MG63 (cell line): Measurements from ENCODE around the gene TMEM190. TPM values are rescaled to one million over a fixed set of nuclear protein-coding genes. Genes with fewer than 3 reads are reported as not detected.
"Not testable (repeated sequence)": the region's sequence is repeated elsewhere in the genome, so short reads cannot be mapped to it uniquely, and the experiment has no call there.

Source experiments
- DNase-seq: peaks from one replicate; pipeline ENCODE4 v3.0.0-alpha.2; 2020
- H3K27me3 ChIP-seq: fragments of 250-450 bp; sonication (Bioruptor Pico); 2 replicates; pipeline ENCODE4 v1.5.1; 2020; ENCODE audit warnings: mild to moderate bottlenecking, moderate library complexity
- H3K36me3 ChIP-seq: fragments of 250-450 bp; sonication (Bioruptor Pico); 2 replicates; pipeline ENCODE4 v1.5.1; 2020; ENCODE audit warnings: mild to moderate bottlenecking, moderate library complexity
- H3K4me3 ChIP-seq: fragments of 250-450 bp; sonication (Bioruptor Pico); 2 replicates; pipeline ENCODE4 v1.5.1; 2020; ENCODE audit warnings: mild to moderate bottlenecking, moderate library complexity
- H3K9me3 ChIP-seq: fragments of 250-450 bp; sonication (Bioruptor Pico); 2 replicates; pipeline ENCODE4 v1.5.1; 2020; ENCODE audit warnings: mild to moderate bottlenecking, moderate library complexity
- total RNA-seq: library from RNA; depleted of rRNA; stranded (reverse); fragments of >200 nt; shearing (Covaris generic); gene quantifications from 2 replicates; pipeline ENCODE4 v1.2.3, GENCODE V29; 2014; ENCODE audit warnings: low replicate concordance; rRNA removed

Gene TMEM190
- not detected in 2 replicates for total RNA-seq

GRCh38 chr19:55376241-55376933 is at the start of gene TMEM190:
TMEM190 (plus strand) TSS chr19:55376826; CDS start chr19:55376854, 28 bp downstream.
- Histone ChIP-seq H3K36me3 (no peaks in the 10 kb centered on the region), H3K9me3 (no peaks in the 10 kb centered on the region), H3K4me3 (no peak within 1 kb of the TSS), H3K27me3 (no peaks in the 10 kb centered on the region; the same call in 1 of the 2 replicates)
- no peak for DNase-seq

- not testable (repeated sequence) for DNase-seq, H3K9me3 ChIP-seq, H3K36me3 ChIP-seq, H3K27me3 ChIP-seq, H3K4me3 ChIP-seq
Observed at GRCh38 chr19:55328774-55329318, 47.8 kb upstream of the TMEM190 start.

GRCh38 chr19:55329791-55330190 is 46.8 kb upstream of the TMEM190 start:
- H3K27me3 ChIP-seq, H3K36me3 ChIP-seq, H3K4me3 ChIP-seq, DNase-seq, H3K9me3 ChIP-seq: not testable (repeated sequence)

GRCh38 chr19:55333870-55334269 is 42.8 kb upstream of the TMEM190 start:
- Histone ChIP-seq H3K27me3 (peaks cover 13% of the 10 kb centered on the region), H3K4me3 (no peak overlapping the region), H3K36me3 (no peaks in the 10 kb centered on the region), H3K9me3 (no peaks in the 10 kb centered on the region)
- DNase-seq: no peak

GRCh38 chr19:55336101-55336500 is 40.5 kb upstream of the TMEM190 start:
- Histone ChIP-seq H3K36me3 (no peaks in the 10 kb centered on the region), H3K27me3 (peaks cover 13% of the 10 kb centered on the region), H3K4me3 (no peak overlapping the region), H3K9me3 (no peaks in the 10 kb centered on the region)
- DNase-seq: no peak

- peak; percentile 100 for DNase-seq
- peak within 1 kb of the TSS; percentile 69 for H3K4me3 ChIP-seq
Observed at GRCh38 chr19:55339105-55339888, 37.3 kb upstream of the TMEM190 start, which contains the start of gene KMT5C. KMT5C (plus strand) TSS chr19:55339876; CDS start chr19:55341937, 2,061 bp downstream.

GRCh38 chr19:55339889-55340783 is 36.5 kb upstream of the TMEM190 start:
- peak overlapping the region; percentile 69 for H3K4me3 ChIP-seq
- peaks cover 9% of the 10 kb centered on the region for H3K36me3 ChIP-seq
- H3K9me3 ChIP-seq: no peaks in the 10 kb centered on the region
- peak; percentile 44 for DNase-seq
- H3K27me3 ChIP-seq: peaks cover 13% of the 10 kb centered on the region

More at GRCh38 chr19:55339105-55339888, 37.3 kb upstream of the TMEM190 start, which contains the start of gene KMT5C:
- no peaks in the 10 kb centered on the region for H3K9me3 ChIP-seq
- H3K27me3 ChIP-seq: peaks cover 13% of the 10 kb centered on the region
- peaks cover 9% of the 10 kb centered on the region for H3K36me3 ChIP-seq

GRCh38 chr19:55340784-55341147 is 35.9 kb upstream of the TMEM190 start:
- no peak for DNase-seq
- peaks cover 13% of the 10 kb centered on the region for H3K27me3 ChIP-seq
- H3K4me3 ChIP-seq: peak overlapping the region; percentile 69
- H3K9me3 ChIP-seq: no peaks in the 10 kb centered on the region
- peaks cover 9% of the 10 kb centered on the region for H3K36me3 ChIP-seq

GRCh38 chr19:55341171-55341588 is 35.4 kb upstream of the TMEM190 start:
- H3K36me3 ChIP-seq: peaks cover 12% of the 10 kb centered on the region
- peak overlapping the region; percentile 69; the same call in 1 of the 2 replicates for H3K4me3 ChIP-seq
- peak; percentile 52 for DNase-seq
- H3K9me3 ChIP-seq: no peaks in the 10 kb centered on the region
- H3K27me3 ChIP-seq: peaks cover 12% of the 10 kb centered on the region

- Histone ChIP-seq H3K36me3 (peaks cover 13% of the 10 kb centered on the region), H3K9me3 (no peaks in the 10 kb centered on the region), H3K27me3 (peaks cover 5% of the 10 kb centered on the region; the same call in 1 of the 2 replicates), H3K4me3 (no peak overlapping the region)
- DNase-seq: no peak
Observed at GRCh38 chr19:55341595-55342531, 34.8 kb upstream of the TMEM190 start.

GRCh38 chr19:55344444-55344843 is 32.2 kb upstream of the TMEM190 start:
- Histone ChIP-seq H3K9me3 (no peaks in the 10 kb centered on the region), H3K36me3 (peaks cover 13% of the 10 kb centered on the region), H3K27me3 (no peaks in the 10 kb centered on the region), H3K4me3 (no peak overlapping the region)
- no peak for DNase-seq

GRCh38 chr19:55345101-55345817 is 31.4 kb upstream of the TMEM190 start:
- Histone ChIP-seq H3K36me3 (peaks cover 13% of the 10 kb centered on the region), H3K9me3 (no peaks in the 10 kb centered on the region), H3K27me3 (no peaks in the 10 kb centered on the region), H3K4me3 (no peak overlapping the region)
- DNase-seq: no peak

- no peak overlapping the region for H3K4me3 ChIP-seq
- no peaks in the 10 kb centered on the region for H3K27me3 ChIP-seq
- no peaks in the 10 kb centered on the region for H3K9me3 ChIP-seq
- peak; percentile 74 for DNase-seq
- peaks cover 13% of the 10 kb centered on the region for H3K36me3 ChIP-seq
Observed at GRCh38 chr19:55345818-55346724, 30.6 kb upstream of the TMEM190 start.
